Measurements from ENCODE around the gene CDC6. TPM values are rescaled to one million over a fixed set of nuclear protein-coding genes. Genes with fewer than 3 reads are reported as not detected.

CDC6 gene
- total RNA-seq, 1 donor from 2014 or later, result 49.2 TPM

DNA sequence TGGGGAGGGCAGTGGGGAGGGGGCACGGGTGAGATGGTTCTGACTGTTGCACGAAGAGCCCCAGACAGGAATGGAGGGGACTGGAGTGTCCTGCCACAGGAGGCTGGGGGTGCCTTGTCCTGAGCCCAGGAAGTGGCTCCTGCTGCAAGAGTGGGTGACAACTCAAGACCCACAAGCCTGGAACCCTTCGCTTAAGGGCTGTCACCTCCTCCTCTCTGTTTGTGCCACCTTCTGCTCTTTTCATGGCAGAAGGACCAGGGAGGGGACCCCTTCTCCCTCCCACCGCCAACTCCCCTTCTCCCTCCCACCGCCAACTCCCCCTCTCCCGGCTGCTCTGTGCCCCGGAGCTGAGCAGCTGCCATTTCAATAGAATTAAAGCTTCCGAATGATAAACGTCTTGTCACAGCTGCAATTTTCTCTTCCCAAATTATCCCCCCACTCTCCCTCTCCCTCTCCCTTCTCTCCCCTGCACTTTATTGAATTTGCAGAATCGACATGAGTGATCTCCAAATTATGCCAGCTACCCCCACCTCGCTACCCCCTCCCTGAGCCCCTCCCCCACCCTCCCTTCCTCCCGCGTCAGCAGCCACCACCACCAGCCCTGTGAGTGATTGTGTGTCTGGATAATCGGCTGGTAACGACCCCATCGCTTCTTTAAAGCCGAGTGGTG is 63.1 kb downstream of the CDC6 start:
- no peak for DNase-seq (ENCODE audit: low read depth)
- H3K4me3 ChIP-seq (ENCODE audit: low read depth, low read length), result no peak overlapping the region
- TF ChIP-seq, protein P1, sequence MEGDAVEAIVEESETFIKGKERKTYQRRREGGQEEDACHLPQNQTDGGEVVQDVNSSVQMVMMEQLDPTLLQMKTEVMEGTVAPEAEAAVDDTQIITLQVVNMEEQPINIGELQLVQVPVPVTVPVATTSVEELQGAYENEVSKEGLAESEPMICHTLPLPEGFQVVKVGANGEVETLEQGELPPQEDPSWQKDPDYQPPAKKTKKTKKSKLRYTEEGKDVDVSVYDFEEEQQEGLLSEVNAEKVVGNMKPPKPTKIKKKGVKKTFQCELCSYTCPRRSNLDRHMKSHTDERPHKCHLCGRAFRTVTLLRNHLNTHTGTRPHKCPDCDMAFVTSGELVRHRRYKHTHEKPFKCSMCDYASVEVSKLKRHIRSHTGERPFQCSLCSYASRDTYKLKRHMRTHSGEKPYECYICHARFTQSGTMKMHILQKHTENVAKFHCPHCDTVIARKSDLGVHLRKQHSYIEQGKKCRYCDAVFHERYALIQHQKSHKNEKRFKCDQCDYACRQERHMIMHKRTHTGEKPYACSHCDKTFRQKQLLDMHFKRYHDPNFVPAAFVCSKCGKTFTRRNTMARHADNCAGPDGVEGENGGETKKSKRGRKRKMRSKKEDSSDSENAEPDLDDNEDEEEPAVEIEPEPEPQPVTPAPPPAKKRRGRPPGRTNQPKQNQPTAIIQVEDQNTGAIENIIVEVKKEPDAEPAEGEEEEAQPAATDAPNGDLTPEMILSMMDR (conservative IDR thresholded peaks at IDR 0.05; ENCODE audit: low read depth, low read length), result no peak

DNA sequence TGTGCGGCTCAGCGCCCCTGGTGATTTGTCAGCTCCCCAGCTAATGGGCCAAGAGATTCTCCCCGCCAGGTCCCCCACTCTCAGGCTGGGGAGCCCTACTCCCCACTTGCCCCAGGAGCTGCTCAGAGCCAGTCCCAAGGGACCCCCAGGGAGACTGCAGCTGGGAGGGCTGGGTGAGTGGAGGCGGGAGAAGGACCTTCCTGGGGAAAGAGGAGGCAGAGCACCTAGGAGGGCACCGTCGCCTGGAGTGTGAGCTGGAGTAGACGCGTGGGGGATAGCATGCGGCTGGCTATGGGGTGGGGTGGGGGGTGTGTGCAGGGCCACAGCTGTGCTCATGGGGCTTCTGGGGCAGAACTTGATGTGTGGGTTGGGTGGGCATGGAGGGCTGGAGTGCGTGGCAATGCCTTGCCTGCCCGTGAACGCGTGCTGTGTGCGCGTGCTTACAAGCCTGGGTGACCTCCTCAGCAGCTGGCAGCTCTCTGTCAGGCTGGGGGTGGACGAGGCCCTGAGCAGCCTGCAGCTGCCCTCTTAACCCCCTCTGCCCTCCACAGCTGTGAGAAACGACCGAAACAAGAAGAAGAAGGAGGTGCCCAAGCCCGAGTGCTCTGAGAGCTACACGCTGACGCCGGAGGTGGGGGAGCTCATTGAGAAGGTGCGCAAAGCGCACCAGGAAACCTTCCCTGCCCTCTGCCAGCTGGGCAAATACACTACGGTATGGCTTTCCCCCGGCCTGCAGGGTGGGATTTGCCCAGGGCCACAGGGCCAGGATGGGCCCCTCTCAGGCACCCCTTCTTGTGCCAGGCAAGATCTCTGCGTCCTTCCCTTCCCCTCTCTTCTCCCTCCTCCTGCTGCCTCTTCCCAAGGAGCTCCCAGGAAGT is 63.9 kb downstream of the CDC6 start:
- no peak for DNase-seq (ENCODE audit: low read depth)
- TF ChIP-seq, protein P1 (conservative IDR thresholded peaks at IDR 0.05; ENCODE audit: low read depth, low read length), result no peak
- H3K4me3 ChIP-seq (ENCODE audit: low read depth, low read length), result no peak overlapping the region

DNA sequence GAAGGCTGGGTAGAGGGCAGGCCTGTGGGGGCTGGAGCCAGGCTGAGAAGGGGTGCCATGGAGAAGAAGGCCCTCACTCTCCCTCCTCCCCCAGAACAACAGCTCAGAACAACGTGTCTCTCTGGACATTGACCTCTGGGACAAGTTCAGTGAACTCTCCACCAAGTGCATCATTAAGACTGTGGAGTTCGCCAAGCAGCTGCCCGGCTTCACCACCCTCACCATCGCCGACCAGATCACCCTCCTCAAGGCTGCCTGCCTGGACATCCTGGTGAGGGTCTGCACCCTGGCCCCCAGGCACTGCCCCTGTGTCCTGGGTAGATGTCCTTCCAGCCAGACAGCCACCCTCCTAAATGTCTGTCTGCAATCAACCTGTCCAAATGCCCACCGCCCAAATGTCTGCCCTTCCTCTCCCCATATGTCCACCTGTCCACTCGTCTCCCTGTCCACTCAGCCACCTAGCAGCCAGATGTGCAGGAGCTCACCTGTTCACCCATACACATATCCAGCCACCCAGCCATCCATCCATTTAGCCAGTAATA is 64.6 kb downstream of the CDC6 start:
- TF ChIP-seq, protein P1 (conservative IDR thresholded peaks at IDR 0.05; ENCODE audit: low read depth, low read length), result no peak
- no peak overlapping the region for H3K4me3 ChIP-seq (ENCODE audit: low read depth, low read length)
- DNase-seq (ENCODE audit: low read depth), result no peak

DNA sequence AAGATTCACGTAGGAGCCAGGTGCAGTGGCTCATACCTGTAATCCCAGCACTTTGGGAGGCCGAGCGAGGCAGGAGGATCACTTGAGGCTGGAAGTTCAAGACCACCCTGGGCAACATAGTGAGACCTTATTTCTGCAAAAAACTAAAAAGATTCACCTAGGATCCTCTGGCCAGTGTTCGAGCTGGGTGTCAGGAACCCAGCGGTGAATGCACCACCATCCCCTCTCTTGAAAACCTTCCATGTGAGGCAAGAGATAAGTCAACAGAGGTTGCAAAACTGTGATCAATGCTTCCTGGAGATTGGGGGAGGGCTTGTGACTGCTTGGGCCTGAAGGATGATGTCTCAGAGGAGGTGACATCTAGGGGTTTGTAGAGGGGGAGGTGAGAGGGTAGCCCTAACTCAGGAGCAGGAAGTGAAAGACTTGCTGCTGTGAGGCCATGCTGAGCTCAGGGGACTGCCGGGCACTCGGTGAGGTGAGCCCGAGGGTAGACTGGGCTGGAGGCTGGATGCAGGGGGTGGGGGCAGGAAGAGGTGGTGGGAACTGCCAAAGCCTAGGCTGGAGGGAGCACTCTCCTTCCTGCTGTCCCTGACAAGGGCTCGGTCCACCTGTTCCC is 65.2 kb downstream of the CDC6 start:
- DNase-seq (ENCODE audit: low read depth), result no peak
- no peak overlapping the region for H3K4me3 ChIP-seq (ENCODE audit: low read depth, low read length)
- TF ChIP-seq, protein P1 (conservative IDR thresholded peaks at IDR 0.05; ENCODE audit: low read depth, low read length), result no peak

Other genes with a start within 250 kb of the CDC6 start
- gene MED24, start 233.5 kb upstream of the CDC6 start, total RNA-seq, result 90.0 and 98.6 TPM in 2 replicates
- gene THRA, start 224.9 kb upstream of the CDC6 start, total RNA-seq, result 3.8 and 5.4 TPM in 2 replicates
- gene NR1D1, start 187.3 kb upstream of the CDC6 start, total RNA-seq, result 0.40 and 1.2 TPM in 2 replicates
- gene MSL1, start 165.9 kb upstream of the CDC6 start, total RNA-seq, result 44.5 and 59.3 TPM in 2 replicates
- 40.9 and 58.9 TPM in 2 replicates for gene CASC3, start 147.3 kb upstream of the CDC6 start, total RNA-seq
- 2.1 and 2.8 TPM in 2 replicates for gene RAPGEFL1, start 110.4 kb upstream of the CDC6 start, total RNA-seq
- gene WIPF2, start 68.6 kb upstream of the CDC6 start, total RNA-seq, result 7.5 and 12.5 TPM in 2 replicates
- gene RARA, start 21.3 kb downstream of the CDC6 start, total RNA-seq, result 19.5 and 21.9 TPM in 2 replicates
- 0.58 TPM in 1 of 2 replicates, not detected in the other for gene GJD3, start 76.9 kb downstream of the CDC6 start, total RNA-seq
- 198 and 206 TPM in 2 replicates for gene TOP2A, start 130.0 kb downstream of the CDC6 start, total RNA-seq
- gene IGFBP4, start 155.6 kb downstream of the CDC6 start, total RNA-seq, result 57.6 and 67.7 TPM in 2 replicates
- 0.51 TPM in 1 of 2 replicates, not detected in the other for gene TNS4, start 213.7 kb downstream of the CDC6 start, total RNA-seq

Measured in epithelial cell of proximal tubule (primary cell).